ENCODE data around the gene RAD51.
A peak's percentile ranks its signal among the peaks of the same experiment; 100 is the strongest.

Gene RAD51

DNA sequence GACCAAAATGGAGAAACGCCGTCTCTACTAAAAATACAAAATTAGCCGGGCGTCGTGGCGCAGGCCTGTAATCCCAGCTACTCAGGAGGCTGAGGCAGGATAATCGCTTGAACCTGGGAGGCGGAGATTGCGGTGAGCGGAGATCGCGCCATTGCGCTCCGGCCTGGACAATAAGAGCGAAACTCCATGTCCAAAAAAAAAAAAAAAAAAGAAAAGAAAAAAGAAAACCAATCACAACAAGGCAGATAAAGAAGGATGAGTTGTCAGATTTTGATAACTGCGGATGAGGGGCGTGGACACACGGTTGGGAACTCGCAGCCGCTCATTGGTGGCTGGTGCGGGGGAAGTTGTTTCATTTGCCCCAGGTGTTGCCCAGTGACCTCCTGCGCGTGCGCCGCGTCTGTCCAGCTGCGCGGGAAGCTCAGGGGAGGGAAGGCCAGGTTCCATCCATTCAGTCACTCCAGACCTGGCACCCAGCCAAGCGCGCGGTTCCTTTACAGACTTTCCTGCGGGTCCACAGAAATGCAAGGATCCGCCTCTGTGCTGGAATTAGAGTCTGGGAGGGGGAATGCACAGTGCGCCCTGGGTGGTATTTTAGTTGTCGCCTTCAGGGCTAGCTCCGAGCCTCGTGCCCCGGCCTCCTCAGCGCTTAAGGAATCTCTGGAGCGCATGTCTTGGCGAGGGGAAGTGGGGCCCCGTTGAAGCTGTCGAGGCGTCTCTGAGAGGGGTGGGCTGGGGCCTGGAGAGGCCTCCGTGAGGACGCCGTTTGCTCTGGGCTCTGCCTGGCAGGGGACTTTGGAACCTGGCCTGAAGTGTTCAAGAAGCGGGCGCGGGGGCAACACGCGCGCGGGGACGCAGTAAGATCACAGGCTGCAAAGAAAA, 68.2 kb downstream of the RAD51 start:
- DNase-seq = peak in 20 of 51 donors; percentile 17 to 55 (median 26)

DNA sequence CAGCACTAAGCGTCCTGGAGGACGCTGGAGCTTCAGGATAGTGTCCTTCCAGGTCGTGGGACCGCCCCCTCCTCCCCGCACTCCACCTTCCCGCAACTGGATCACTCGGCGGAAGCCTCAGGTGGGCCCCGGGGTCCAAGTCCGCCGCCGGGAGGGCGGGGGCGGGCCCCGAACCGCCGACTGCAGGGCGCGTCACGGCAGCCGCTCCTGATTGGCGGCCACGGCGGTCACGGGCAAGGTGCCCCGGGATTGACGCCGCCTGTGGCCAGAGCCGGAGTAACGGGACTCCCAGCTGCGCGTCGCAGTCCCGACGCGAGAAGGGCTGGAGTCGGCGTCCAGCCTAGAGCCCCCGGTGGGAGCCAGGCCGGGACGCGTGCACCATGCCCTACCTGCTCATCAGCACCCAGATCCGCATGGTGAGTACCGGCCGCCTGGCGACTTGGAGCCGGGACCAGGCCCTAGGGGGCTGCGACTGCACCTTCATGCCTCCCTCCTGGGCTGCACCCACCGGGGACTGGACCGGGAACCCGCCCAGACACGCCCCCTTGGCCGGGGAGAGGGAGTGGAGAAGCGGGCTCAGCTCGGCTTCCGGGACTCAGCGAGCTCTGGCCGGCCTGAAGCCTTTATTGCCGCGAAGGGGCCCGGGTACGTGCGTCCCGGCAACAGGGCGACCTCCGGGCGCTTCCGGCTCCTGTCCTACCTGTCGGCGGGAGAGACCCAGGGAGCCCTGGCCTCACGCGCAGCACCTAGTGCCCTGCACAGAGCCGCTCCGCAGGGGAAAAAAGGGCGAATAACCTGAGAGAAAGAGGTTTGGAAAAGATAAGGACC, 69.0 kb downstream of the RAD51 start, which contains the start of gene GCHFR:
TSS of gene GCHFR (plus strand) at position 268 of the 828 bp plus-strand sequence. CDS start at position 381, 113 bp downstream.
- DNase-seq = peak in 28 of 51 donors; percentile 15 to 69 (median 46)

DNA sequence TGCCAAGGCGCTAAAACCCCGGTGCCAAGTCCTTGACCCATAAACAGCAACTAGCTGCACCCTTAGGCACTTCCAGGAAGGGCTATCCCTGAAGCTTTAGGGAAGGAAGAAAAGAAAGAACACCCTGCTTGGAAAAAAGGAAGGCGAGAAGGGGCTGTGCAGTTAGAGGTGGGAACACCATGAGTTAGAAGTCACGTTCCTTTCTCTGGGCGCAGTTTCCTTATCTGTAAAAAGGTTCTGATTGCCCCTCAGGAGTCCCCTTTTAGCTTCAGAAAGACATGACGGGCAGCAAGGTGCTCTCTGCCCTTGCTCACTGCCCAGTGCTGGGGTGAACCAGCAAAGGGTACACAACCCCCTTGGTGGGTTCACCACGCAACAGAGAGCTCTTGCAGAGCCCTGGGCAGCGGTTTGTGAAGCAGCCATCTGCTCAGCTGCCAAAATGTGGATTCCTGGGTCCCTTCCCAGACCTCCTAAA, 69.7 kb downstream of the RAD51 start:
- peak in 1 of 51 donors; percentile 13 for DNase-seq

DNA sequence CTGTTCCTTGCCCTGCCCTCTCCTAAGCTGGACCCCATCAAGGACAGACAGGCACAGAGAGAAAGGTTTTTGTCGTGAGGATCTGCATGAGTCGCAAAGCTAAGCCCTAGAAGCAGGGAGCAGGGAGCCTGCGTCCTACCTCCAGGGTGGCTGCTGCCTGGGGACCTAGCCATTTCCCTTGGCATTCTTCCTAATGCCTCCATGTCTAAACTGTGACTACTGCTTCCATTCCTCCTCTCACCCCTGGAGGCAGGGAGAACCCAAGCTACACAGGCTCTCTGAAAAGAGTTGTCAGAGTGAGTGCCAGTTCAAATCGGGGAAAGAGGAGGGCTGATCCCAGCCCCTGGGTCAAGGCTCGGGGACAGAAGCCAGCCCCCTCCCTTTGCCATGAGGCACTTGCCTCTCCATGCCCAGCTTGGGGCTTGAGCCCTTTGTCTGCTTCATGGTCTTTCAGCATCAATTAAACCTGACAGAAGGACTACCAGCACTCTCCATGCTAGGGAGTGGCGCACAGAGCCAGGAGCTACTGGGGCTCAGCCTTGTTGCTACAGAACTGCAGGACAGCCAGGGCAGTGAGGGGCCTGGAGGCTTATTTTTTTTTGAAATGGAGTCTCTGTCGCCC, 71.3 kb downstream of the RAD51 start:
- DNase-seq = no peak

DNA sequence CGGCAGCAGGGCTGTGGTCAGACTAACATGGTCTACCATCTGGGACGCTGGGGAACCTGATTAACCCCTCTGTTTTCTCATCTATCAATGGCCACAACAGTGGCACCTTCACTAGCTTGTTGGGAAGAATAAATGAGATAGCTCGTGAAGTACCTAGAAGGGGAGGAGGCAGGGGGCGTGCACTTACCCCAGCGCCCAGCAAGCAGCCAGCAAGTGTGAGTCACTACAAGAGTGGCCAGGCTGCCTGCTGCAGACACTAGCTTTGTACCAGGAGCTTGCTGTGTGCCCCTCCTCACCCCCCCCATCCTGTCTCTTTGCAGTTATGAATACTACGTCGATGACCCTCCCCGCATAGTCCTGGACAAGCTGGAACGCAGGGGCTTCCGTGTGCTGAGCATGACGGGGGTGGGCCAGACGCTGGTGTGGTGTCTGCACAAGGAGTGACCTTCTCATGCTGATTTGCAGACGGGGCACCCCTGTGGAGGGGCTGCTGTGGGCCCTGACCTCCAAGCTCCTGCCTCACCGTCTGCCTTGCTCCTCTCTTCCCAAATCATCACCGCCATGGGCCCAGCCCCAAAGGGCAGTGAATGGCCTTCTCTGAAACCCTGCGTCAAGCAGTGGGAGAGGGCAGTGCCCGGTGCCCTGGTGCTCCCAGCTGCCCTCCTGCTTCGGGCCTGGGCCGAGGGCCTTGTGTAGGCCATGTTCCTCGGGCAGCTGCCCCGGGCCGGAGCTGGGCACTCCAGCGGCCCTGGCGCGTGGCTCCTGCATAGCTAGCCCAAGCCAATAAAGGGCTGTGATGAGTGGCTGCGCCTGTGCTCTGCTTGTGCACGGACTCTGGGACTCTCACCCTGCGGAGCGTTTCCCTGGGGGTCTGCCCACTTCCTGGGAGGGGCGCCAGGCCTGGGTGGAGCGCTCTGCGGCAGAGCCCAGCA, 72.2 kb downstream of the RAD51 start:
- DNase-seq = peak in 1 of 51 donors; percentile 14

DNA sequence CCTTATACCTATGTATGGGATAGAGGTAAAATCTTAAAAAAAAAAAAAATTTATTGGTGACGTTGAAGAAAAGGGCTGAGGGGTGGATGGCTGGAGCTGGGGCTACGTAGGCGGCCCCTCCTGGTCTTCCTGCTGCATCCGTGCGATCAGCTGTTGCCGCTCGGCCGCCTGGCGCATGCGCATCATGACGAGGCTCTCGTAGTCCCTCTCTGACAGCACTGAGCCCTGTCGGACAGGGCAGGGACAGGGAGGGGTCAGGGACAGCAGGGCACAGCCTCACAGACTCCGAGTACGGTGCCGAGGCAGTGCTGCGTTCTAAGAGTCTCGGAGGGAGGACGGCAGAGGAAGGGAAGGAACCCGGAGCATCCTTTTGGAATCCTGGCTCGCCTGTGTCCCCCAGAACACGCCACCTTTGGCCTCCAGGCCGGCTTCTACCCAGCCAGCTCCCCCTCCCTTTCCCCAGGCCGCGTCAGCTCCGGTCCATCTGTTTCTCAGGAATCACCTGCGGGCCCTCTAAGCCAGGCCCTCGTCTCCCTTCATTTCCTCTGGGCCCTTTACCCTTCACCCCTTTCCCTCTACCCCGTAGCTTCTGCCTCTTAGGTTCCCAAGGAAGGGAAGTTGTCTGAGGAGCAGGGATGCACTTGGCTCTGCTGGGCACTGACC, 73.0 kb downstream of the RAD51 start:
- no peak for DNase-seq

DNA sequence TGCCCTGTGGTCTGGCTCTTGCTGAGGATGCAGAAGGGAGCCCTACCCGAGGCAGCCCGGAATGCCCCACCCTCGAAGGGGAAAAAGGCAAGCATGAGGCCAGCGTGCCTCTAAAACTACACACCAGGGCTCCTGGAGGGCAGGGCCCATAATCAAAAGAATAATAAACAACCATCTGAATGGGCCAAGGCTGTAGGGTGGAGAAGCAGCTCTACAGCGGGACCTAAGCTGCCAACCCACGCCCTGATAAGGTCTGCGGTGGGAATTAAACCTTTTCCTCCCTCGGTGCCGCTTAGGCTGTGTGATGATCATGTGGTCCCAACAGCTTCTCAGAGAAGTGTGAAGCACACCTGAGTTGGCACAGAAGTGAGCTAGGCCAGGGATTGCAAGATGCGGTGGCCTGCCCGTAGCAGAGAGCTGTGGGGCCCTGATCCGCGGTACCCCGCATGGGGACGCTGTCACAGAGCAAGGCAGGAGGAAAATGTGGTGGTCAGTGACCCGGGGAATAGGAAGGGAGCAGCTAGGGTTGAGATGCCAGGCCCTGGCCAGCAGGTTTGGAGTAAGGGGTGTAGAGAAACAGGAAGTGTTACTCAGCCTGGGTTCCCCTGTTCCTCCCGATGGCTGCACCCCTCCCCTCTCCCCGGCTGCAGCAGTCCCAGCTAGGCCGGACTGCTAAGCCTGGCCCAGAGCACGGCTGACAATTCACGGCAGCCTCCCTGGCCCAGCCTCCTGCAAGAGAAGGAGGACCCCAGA, 73.7 kb downstream of the RAD51 start:
- no peak for DNase-seq

DNA sequence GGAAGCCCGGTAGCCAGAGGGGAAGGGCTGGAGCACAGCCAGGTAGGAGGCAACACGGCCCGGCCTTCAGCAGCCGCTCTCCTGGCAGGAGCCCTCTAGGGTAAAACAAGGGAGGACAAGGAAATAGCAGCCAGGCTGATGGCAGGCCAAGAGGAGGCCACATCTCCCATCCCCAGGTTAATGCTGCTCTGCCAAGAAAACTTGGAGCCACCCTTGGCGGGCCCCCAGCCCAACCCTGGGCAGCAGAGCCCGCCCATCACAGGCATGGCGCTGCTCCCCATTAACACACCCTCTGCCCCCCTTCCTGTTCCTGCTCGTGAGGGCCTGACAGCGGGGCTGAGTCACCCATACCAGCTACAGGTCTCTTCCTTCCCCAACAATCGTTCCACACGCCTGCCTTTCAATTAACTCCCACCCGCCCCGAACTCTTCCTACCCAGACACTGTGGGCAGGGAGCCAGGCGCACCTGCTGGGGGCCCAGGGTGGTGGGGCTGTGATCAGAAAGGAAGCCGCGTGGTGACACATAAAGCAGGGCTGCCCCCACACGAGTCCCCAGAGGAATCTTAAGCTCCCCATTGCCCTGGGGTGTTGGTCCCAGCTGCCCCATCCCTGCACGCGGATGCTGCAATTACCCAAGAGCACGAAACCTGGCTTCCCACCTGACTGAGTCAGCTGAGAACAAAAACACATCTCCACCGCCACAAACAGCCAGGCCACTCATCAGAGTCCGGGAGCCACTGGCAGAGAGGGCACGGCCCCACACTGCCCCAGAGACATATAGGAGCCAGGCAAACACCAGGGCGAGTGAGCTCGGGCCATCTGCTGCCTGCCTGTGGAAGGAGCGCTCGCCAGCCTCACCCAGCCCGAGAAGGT, 74.5 kb downstream of the RAD51 start, which contains the start of gene C15orf62:
TSS of gene C15orf62 (plus strand) at position 707 of the 873 bp plus-strand sequence. CDS start 516 bp downstream, outside the sequence.
- DNase-seq = peak in 29 of 51 donors; percentile 10 to 63 (median 39)

DNA sequence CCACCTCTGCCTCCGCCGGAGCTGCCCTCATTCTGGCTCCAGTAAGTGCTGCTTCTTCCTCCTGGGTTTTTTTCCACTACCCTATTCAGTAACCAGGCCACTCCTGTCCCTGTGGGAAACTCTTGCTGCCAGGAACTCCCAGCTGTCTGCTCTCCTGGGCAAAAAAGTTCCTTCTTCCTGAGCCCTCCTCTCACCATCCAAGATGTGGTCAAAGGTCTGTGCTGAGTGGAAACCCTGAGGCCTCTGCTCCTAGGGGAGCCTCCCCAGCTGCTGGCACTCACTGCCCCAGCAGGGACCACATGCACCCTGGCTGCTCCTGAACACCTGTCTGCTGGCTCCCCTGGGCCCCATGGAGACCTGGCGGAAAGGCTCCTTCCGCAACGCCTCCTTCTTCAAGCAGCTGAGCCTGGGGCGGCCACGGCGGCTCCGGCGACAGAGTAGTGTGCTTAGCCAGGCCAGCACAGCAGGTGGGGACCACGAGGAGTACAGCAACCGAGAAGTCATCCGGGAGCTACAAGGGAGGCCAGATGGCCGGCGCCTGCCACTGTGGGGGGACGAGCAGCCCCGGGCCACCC, 75.3 kb downstream of the RAD51 start:
- DNase-seq = no peak

DNA sequence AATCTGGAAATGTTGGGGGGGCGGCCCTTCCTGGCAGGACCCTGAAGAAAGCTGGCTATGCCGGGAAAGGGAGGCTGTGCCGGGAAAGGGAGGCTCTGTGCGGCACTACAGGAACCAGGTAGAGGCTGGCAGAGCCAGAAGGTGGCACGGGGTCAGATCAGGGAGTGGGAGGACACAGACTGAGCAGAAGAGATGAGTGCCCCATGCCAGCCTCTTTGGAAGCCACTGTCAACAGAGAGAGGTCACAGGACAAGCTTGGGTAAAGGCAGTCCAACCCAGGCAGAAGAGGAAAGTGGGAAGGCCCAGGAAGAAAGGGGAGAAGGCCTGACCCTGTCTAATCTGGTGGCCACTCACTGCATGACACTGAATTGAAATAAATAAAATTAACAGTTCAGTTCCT, 76.3 kb downstream of the RAD51 start:
- no peak for DNase-seq

DNA sequence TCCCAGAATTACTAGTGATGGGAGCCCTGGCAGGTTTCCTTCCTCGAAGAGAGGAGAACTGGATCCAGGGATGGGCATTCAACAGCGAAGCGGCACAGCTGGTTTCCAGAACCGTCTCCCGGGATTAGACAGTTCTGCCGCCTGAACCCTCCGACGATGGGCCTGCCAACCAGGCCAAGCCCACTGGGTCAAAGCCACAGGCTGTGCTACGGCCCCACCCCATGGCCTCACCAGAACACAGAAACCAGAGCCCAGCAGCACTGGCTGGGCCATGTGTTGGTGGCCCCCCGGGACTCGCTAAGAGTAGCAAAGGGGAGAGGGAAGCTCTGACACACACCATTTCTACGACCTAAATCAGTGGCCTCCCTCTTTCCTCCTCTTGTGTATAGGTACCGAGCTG, 77.0 kb downstream of the RAD51 start:
- peak in 10 of 51 donors; percentile 9 to 43 (median 14) for DNase-seq

DNA sequence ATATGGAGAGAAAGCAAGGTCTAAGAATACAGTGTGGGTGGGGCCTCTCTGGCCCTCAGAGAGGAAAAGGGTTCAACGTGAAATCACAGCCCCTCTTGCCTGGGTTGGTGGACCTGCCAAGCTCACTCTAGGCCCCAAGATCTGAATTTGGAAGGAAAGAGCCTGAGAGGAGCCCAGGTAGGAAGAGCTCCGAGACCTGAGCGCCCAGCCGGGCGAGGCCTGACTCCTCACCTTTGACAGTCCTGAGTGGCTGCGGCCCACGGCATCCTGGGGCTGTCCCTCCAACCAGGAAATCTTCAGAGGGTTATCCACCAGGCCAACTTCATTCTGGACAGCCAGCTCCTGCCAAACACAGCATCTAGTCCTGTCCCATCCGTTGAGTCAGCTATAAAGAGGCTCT, 78.5 kb downstream of the RAD51 start:
- no peak for DNase-seq

DNA sequence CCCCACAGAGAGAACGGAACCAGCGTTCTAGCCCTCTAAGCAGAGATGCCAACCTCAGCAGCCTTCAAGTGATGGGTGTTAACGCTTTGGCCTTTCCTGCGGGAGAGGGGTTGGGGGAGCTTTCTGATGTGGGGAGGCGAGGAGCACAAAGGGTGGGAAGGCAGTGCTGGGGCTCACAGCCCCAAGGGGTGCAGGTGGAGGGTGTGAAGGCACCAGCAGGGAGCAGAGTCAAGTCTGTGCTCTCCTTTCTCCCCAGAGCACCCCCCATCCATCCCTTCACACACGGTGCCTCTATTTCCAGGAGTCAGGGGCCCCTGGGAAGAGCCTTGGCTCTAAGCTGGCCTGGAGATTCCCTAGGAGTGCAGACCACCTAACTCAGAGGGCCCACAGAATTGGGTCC, 78.9 kb downstream of the RAD51 start:
- no peak for DNase-seq

DNA sequence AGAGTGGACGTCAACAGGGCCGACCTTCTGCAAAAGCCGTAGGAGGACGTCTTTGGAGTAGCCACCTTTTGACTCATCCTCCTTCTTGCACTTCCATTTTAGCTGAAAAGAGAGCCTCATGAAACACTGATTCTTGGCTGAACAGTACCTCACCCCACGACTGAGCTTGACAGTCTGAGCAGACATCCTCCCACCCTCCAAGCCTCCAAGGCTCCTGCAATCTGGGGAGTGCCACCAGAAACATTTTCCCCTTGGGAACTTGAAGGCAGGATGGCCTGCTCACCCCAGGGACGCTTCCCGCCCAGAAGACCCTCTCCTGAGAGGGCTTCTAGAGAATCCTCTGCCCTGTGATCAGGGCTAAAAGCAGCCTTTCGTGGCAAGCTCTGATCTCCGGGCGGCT, 80.0 kb downstream of the RAD51 start:
- peak in 1 of 51 donors; percentile 3 for DNase-seq

DNA sequence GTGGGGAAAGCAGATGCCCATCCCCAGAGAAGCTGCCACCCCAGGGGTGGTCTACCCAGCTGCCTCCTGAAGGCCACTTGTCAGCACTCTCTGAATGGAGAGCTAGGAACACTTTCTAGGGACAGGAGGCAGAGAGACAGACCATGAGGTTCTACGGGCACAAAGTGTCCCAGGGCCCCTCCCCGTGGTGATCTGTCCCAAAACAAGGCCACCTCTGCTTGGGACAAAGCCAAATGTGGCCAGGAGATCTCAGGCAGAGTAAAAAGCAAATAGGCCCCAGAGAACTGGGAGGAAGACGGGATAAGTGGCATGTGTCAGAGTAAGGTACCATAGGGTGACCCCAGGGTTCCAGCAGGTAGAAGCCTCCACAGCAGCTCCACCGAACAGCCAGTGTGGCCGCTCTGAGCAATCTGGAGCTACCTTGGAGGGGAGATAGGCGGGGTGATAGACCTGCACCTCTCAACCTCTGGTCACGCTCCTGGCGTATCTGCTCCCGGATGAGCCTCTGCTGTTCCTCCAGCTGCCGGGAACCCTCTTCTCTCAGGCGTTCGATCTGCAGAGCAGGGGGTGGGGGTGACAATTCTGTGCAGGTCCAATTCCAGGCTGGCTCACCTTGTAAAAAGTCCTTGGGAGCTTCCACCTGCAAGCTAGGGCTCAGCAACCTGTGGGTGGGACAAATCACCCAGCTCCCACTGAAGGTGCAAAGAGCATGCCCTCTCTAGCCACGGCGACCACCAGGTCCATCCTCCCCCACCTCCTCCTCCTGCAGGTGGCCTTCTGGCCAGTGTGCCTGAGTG, 81.0 kb downstream of the RAD51 start:
- DNase-seq = no peak

DNA sequence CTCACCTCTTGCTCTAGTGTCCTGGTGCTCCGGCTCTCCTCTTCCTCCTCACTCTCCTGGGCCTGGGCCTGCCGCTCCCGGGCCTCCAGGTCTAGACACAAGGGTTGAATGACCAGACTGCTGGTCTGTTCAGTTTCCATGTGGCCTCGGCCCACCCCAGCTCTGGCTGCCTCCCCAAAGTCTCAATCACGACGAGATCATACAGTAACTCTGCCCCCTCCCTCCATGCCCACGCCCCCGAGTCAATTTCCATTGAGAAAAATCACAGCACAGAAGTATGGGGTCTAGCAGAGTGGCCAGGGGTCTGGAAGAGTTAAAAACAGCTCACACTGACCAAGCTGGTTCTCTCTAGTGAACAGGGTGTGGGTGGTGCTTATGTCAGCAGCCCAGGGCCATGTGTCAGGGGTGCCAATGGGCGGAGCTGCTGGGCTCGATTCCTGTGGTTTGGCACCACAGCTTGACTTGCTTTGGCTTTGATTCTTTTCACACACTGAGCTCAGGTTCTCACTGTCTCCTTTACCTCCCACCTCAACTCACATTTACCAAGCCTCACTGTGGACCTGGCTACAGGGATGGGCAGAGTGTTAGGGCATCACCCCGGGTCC, 81.7 kb downstream of the RAD51 start:
- no peak for DNase-seq
